Adrenal gland (tissue), 12 donors: ENCODE results near the gene SIL1. TPM values are rescaled to one million over a fixed set of nuclear protein-coding genes. Genes with fewer than 3 reads are reported as not detected.

Source experiments
- DNase-seq, 7 donors: peaks; one replicate each; pipeline ENCODE4 v3.0.0-alpha.2; 2019 to 2020
- H3K27ac ChIP-seq, 5 donors: fragments of 200-600 bp; sonication (generic) in 4 of 5; 1 replicate in 3 of 5; 2 replicates in 2 of 5; pipeline versions ENCODE4 v1.5.1 to v1.8.0; 2016 to 2020; ENCODE audit warnings: mild to moderate bottlenecking in 1 of 5
- H3K27me3 ChIP-seq: fragments of 200-600 bp; 2 replicates; pipeline ENCODE4 v1.8.0; 2021
- H3K36me3 ChIP-seq, 2 donors: fragments of 200-600 bp; replicated peaks in 1 of 2; 1 replicate in 1 of 2; 2 replicates in 1 of 2; pipeline versions ENCODE4 v1.5.1 to v1.8.0; 2018 to 2022
- H3K4me1 ChIP-seq, 2 donors: fragments of 200-600 bp; replicated peaks in 1 of 2; 1 replicate in 1 of 2; 2 replicates in 1 of 2; pipeline versions ENCODE4 v1.5.1 to v1.8.0; 2018 to 2021
- H3K4me3 ChIP-seq, 4 donors: fragments of 200-600 bp; sonication (generic) in 3 of 4; one replicate each; pipeline ENCODE4 v1.5.1; 2016 to 2018
- H3K9me3 ChIP-seq, 3 donors: fragments of 200-600 bp; sonication (generic) in 1 of 3; replicated peaks in 1 of 3; 1 replicate in 2 of 3; 2 replicates in 1 of 3; pipeline versions ENCODE4 v1.5.1 to v1.8.0; 2016 to 2021
- POLR2A ChIP-seq, 2 donors: fragments of 450-650 bp; IDR thresholded peaks; one replicate each; pipeline ENCODE4 v1.6.1; 2017; ENCODE audit warnings: antibody characterized with exemption in 2 of 2, mild to moderate bottlenecking in 2 of 2, moderate library complexity in 1 of 2
- WGBS, 4 donors: extraction: QIAGEN DNeasy Blood & Tissue Kit in 2 of 4; methylation state at CpG; one replicate each; pipeline versions ENCODE4 v1.1.5 to v1.1.7; 2013 to 2017; 5-methylcytosine and 5-hydroxymethylcytosine counted together
- intact Hi-C, 2 donors: fragments of 100-400 bp; cut with DNase I; formaldehyde crosslinking; loops; one replicate each; pipeline versions ENCODE4 v1.14.1 to v1.15.0; 2022 to 2023
- polyA plus RNA-seq, 3 donors: library from polyadenylated mRNA; stranded (reverse); fragments of 200-250 nt in 2 of 3; fragments of 350-450 nt in 1 of 3; fragmentation: Illumina TruSeq in 1 of 3; extraction: RNeasy Lipid Tissue Mini Kit (QIAGEN cat#74804) in 1 of 3; gene quantifications; one replicate each; pipeline ENCODE4 v1.2.3, GENCODE V29; 2013 to 2014
- total RNA-seq, 9 donors: library from RNA; depleted of rRNA in 4 of 9; stranded (reverse); fragments of >200 nt in 4 of 9; fragments of 120-200 nt in 1 of 9; fragmentation: NEBNext Ultra II Directional in 1 of 9; extraction: Animal tissue kit (Norgen Biotek cat#: 25700) in 1 of 9; gene quantifications; one replicate each; pipeline versions ENCODE4 v1.1.0 to v1.2.4, GENCODE V29; 2013 to 2023
- TF ChIP-seq, protein P1 (sequence below), 6 experiments: fragments of 450-650 bp in 4 of 6; fragments of 200-600 bp in 2 of 6; sonication (generic) in 1 of 6; IDR thresholded peaks; 1 replicate in 5 of 6; 2 replicates in 1 of 6; pipeline versions ENCODE4 v1.5.1 to v1.8.0; 2016 to 2021; ENCODE audit warnings: antibody characterized with exemption in 6 of 6, mild to moderate bottlenecking in 2 of 6, moderate library complexity in 1 of 6
- donor health status: healthy with polysubstance abuse.
- donor health status: Bipolar disorder and iron deficiency.
- donor health status: DM: yes; HTN: yes; CAD: no.
- donor health status: DM: no; HTN: no; CAD: no.
- donor health status: DM: no; HTN: no; CAD: no.
- donor health status: DM: yes; HTN: yes; CAD: no.

SIL1 gene
- total and polyA plus RNA-seq, 12 donors = 81.9 to 313 (median 142) TPM

DNA sequence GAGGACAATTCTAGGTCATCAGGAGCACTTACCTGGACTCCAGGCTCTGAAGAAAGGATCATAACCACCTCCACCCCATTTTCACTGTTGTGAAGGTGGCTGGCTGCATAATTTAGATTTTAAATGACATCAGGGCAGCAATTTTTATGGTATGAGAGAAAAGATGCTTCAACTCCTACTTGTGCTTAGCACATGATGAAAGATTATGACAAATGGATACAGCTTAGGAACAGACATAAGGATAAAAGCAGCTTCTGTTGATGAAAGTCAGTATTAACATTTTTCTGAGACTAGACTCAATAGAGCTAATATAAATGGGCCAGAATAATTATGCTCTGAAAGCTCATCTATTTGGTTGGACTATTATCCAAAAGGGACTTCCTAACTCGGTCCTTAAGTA lies 72.2 kb downstream of the SIL1 start:
- Histone ChIP-seq H3K4me3 (no peak overlapping the region), H3K27ac (peak overlapping the region in 3 of 5 donors; percentile 67 to 72 (median 71)), H3K27me3 (no peaks in the 10 kb centered on the region), H3K4me1 (peaks cover 14 to 30% of the 10 kb centered on the region in 2 donors), H3K9me3 (no peaks in the 10 kb centered on the region), H3K36me3 (peaks cover 0 to 5% of the 10 kb centered on the region in 2 donors)
- intact Hi-C loops = no loop called here
- no peak for DNase-seq
- no peak for TF ChIP-seq POLR2A (IDR thresholded peaks at IDR 0.05)
- TF ChIP-seq, protein P1, sequence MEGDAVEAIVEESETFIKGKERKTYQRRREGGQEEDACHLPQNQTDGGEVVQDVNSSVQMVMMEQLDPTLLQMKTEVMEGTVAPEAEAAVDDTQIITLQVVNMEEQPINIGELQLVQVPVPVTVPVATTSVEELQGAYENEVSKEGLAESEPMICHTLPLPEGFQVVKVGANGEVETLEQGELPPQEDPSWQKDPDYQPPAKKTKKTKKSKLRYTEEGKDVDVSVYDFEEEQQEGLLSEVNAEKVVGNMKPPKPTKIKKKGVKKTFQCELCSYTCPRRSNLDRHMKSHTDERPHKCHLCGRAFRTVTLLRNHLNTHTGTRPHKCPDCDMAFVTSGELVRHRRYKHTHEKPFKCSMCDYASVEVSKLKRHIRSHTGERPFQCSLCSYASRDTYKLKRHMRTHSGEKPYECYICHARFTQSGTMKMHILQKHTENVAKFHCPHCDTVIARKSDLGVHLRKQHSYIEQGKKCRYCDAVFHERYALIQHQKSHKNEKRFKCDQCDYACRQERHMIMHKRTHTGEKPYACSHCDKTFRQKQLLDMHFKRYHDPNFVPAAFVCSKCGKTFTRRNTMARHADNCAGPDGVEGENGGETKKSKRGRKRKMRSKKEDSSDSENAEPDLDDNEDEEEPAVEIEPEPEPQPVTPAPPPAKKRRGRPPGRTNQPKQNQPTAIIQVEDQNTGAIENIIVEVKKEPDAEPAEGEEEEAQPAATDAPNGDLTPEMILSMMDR (IDR thresholded peaks at IDR 0.05) = no peak
- 55 to 73% (median 57%) methylated on average over 1 of the region's 1 CpG for WGBS, 4 donors

DNA sequence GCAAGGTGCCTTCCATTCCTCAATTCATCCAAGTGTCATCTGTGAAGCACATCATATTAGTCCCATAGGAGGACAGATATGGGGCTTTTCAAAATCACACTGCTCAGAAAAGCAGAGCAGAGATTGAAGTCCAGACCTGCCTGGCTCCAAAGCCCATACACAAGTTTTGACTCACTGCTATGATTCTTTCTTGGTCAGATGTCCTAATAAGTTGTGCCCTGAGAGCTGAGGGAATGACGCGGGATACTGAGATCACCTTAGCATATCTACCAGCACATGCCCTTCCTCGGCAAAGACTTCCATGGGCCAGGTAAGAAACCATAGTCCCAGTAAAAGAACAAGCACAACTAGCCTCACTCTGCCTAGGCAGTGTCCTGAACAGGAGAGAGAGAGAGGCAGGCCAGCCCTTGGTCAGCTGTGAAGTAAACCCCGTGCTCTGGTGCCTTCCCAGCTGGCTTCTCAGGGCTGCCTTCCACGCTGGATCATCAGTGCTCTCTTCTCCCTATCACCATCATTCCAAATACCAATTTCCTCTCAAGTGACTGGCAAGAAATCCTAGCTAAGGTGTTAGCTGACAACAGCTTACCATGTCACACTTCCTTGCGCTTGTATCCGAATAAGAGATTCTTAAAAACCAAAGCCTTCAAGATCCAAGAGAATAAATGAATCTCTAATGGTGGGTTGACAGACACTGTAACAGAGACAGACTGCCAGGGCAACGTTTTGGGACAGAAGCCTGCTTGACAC lies 73.2 kb downstream of the SIL1 start:
- Histone ChIP-seq H3K36me3 (peaks cover 0 to 15% of the 10 kb centered on the region in 2 donors), H3K4me3 (no peak overlapping the region), H3K9me3 (no peaks in the 10 kb centered on the region), H3K27ac (peak overlapping the region in 2 of 5 donors; percentile 9 to 50), H3K4me1 (peaks cover 13 to 21% of the 10 kb centered on the region in 2 donors), H3K27me3 (no peaks in the 10 kb centered on the region)
- DNase-seq = no peak
- 85 to 91% (median 90%) methylated on average over 6 to 8 of the region's 8 CpGs for WGBS, 4 donors
- TF ChIP-seq, protein P1 (IDR thresholded peaks at IDR 0.05) = no peak
- no peak for TF ChIP-seq POLR2A (IDR thresholded peaks at IDR 0.05)
- intact Hi-C loops = no loop called here

DNA sequence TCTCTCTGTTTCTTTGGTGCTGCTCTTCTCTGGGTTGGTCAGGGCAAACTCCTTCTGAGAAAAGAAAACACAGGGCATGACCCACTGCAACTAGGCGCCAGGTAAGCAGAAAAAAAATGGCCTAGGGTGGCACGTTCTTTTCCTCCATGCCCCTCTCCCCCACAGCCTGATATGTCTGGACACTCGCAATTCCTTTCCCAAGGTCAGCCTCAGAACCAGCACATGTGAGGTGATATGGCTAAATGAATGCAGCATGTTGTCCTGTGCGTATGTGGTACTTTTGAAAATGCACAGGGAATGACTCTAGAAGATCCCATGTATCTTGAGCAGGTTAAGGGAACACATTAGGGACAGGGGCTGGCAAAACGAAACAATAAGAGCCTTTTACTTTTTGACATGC lies 77.0 kb downstream of the SIL1 start:
- Histone ChIP-seq H3K27ac (no peak overlapping the region), H3K9me3 (no peaks in the 10 kb centered on the region), H3K4me1 (peaks cover 0 to 7% of the 10 kb centered on the region in 2 donors), H3K4me3 (no peak overlapping the region), H3K27me3 (no peaks in the 10 kb centered on the region), H3K36me3 (peaks cover 0 to 41% of the 10 kb centered on the region in 2 donors)
- intact Hi-C loops = no loop called here
- TF ChIP-seq, protein P1 (IDR thresholded peaks at IDR 0.05) = no peak
- no peak for TF ChIP-seq POLR2A (IDR thresholded peaks at IDR 0.05)
- 60 to 78% (median 69%) methylated on average over 5 of the region's 5 CpGs for WGBS, 4 donors
- peak in 1 of 7 donors; percentile 33 for DNase-seq

DNA sequence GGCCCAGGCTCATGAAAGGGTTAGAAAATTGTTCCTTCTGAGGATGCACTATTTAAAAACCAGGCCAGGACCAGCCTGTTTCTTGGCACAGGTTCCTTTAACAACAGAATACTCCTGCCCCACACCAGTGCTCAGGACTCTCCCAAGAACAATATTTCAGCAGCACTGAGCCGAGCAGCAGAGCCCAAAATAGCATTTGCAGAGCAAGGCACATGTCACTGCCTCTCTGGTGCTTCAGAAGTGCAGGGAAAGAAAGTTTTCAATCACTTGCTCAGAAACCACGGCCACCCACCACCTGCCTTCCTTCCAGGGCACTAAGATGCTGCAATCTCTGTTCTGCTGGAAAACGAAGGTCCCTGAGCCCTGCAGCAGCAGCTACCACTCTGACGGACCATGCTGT lies 77.6 kb downstream of the SIL1 start:
- DNase-seq = peak in 1 of 7 donors; percentile 29
- Histone ChIP-seq H3K4me3 (no peak overlapping the region), H3K9me3 (no peaks in the 10 kb centered on the region), H3K4me1 (peaks cover 0 to 1% of the 10 kb centered on the region in 2 donors), H3K36me3 (peaks cover 0 to 38% of the 10 kb centered on the region in 2 donors), H3K27ac (no peak overlapping the region), H3K27me3 (no peaks in the 10 kb centered on the region)
- no peak for TF ChIP-seq POLR2A (IDR thresholded peaks at IDR 0.05)
- TF ChIP-seq, protein P1 (IDR thresholded peaks at IDR 0.05) = no peak
- intact Hi-C loops = no loop called here
- 67 to 81% (median 77%) methylated on average over 4 of the region's 4 CpGs for WGBS, 4 donors
